Measurements from ENCODE around the gene UBE3A.

UBE3A gene

DNA sequence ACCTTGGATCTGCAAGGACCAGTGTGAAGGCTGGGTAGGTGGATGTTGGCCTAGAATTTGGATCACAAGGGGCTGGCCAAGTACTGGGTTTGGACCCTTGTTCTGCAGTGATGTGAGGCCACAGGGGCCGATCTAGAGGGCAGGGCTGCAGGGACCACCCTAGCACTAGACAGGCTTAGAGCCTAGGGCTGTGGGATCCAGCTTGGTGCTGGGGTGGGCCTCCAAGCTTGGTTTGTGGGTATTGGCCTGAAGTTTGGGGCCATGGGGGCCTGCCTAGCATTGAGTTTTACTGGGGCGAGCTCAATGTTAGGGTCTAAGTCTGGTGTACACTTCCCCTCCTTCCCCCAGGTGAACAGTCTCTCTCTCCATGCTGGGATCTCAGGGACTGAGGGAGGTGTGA, 36.5 kb downstream of the UBE3A start:
- DNase-seq = no peak

DNA sequence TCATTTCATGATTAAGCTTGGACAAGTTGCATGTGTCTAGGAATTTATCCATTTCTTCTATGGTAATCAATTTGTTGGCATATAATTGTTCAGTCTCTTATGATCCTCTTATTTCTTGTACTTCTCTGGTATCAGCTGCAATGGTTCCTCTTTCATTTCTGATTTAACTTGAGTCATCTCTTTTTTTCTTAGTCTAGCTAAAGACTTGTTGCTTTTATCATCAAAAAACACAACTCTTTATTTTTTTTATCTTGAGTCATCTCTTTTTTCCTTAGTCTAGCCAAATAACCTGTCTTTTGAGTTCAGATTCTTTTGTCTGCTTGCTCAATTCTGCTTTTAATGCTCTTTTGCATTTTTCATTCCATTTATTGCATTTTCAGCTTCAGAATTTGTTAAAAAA, 37.3 kb downstream of the UBE3A start:
- DNase-seq = no peak

DNA sequence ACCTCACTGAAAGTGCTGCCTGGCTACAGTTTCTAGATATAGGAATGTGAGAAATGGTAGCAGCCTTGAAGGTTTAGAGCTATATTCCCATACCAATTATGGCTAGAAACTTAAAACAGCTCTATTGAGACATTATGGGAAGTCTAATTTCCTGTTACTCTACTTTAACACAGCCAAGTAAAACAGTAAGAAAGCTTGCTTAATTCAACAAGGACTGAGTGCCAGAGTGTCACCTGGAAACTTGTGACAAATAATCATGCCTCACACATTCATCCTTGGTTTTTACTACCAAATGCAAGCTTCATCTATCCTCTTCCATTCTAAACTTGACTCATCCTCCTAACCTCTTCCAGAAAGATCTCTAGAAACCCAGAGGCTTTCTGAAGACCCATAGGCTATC, 41.7 kb downstream of the UBE3A start:
- no peak for DNase-seq

DNA sequence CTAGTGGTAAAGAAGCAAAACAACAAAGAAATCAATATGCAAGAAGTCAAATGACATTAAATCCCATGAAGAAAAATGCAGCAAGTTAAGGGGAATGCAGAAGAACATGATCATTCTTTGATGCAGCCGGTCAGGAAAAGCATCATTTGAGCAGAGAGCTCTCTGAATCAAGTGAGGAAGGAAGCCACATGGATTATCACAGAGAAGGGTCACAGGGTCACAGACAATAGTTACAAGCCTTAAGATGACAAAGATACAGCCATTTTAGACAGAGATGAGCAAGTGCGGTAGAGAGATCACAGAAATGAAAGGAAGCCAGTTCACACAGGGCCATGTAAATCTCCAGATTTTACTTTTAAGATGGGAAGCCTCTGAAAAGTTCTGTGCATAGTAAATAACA, 43.9 kb downstream of the UBE3A start:
- DNase-seq = no peak

DNA sequence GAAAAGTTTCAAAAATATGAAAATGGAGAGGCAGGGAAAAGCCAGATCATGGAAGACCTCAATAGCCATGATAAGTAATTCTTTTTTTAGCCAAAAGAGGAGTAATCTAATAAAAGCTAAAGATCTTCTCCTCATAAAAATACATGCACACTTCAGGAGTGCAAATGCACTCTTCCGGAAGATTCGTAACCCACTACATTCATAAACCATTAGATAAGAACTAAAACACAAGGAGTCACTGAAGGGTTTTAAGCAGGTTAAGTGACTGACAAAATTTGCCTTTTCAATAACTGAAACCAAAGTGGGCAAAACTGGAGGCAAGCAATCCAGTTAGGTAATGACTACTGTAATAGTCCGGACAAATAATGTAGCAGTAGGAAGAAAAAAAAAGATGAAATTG, 46.0 kb downstream of the UBE3A start:
- no peak for DNase-seq

DNA sequence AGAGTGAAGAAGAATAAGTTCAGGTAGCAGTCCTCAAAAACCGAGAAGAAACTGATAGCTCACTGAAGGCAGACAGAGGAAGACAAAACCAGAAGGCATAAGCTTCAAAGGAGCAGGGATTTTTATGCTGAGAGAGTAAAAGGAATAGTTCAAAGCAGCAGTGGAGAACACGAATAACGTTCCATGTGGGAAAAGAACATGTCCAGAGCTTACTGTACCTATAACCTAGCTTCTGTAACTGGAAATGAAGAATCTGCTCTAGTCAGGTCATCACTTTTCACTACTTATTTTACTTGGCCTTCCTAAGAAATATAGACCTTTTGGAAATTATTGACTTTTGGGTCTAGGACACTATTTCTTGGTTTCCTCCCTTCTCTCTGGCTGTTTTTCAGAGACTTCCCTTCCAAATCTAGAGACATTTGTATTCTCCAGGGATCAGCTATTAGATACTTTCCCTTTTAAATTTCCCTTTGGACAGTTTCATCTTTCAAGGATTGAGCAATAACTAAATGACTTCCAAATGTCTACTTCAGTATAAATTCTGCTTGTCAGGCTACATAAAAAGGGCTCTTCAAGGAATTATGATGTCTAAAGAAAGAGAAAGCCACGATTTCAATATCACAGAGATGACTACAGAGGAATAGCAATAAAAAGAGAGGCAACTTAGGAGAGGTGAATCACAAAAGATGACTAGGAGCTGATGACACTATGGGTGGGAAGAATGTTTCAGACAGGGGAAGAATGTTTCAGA, 46.7 kb downstream of the UBE3A start:
- no peak for DNase-seq

DNA sequence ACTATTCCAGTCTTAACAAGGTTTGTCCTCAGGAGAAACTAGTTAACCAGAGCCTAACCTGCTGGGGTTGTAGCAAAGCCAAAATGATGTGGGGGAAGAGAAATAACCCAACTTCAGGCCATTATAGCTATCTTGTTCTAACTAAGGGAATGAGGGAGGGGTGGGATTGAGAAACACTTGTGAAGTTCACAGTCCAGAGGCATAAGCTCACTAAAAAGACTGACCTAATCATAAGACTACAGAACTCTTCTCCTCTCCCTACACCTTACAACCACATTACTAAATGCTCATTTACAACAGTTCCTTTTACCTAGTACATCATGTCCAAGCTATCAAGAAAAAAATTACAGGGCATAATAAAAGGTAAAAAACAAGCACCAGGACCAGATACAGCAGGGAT, 52.8 kb downstream of the UBE3A start:
- no peak for DNase-seq

DNA sequence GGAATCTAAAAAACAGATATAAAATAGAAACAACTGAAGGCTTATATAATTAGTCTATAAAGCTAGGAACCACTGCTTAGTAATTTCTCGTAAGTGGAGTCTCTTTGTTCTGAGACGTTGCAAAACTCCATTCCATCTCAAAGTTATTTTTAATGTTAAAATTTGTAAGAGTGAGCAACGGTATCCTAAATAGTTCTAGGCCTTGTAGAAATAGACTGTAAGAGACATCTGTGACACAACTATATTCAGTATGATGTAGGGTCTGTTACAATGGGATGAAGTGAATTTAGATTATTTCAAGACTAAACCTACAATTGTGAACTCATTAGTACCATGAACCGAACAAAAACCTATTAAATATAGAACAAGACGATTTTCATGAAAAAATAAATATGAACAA, 57.2 kb downstream of the UBE3A start:
- DNase-seq = no peak

DNA sequence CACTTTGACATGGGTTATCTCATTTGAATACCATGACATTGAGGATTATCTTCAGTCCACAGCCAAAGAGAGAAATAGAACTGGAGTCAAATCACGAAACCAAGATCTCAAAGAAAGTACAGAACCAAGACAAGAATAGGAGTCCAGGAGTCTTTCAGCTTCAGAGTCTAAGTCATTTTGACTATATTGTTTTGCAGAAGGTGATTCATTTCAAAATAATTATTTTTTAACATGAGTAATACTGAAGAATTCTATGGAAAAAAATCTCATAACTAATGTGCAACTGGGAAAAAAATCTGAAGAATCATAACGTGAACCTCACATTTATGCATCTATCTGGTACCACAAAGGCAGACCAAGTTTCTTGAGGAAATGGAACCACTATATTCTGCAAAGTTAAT, 60.3 kb downstream of the UBE3A start:
- no peak for DNase-seq

DNA sequence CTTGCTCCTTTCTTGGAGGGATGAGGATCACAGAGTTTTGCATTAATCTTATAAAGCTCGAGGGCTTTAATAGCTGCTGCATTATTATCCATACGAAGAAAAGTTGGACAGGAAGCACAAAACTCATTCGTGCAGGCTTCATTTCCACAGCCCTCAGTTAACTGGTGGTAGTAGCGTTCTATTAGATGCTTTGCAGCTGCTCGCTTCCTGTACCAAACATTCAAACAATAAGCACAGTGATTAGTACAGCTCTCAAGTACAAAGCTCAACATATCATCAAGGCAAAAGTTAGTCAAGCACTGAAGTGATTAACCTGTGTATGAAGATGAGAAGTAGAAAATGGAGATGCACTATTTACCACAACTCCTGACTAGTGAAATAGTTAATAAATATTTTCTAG, 63.3 kb downstream of the UBE3A start:
- no peak for DNase-seq

DNA sequence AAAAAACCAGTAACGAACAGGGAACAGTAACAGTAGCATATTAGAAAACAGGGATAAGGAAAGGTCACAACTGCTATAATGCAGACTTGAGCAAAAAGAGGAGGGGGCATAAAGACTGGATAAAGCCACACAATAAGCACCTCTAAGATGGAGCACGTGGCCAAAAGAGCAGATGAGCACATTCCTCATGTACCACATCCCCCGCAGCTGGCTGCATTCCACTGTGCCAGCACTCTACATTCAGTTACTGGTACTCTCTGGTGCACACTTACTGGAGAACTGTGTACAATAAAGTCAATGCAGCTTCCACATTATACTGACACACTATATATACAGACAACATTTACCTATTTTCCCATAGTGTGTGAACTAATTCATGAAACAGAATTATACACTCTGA, 64.7 kb downstream of the UBE3A start:
- no peak for DNase-seq

DNA sequence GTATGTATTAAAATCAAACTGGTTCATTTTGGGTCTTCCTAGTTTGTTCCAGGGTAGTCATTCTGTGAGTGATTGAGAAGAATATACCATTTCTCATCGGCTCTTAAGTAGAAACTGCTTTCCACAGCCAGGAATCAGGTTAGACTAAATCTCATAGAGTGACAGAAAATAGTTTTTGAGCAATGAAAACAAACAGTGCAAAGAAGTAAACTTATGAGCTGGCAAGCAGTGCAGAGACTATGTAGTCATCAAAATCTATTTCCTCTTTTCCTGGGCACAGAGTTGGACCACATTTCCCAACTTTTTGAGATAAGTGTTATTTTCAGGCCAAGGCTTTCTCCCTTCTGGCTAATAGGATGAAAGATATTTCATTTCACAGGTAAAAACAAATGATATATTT, 66.5 kb downstream of the UBE3A start:
- no peak for DNase-seq

DNA sequence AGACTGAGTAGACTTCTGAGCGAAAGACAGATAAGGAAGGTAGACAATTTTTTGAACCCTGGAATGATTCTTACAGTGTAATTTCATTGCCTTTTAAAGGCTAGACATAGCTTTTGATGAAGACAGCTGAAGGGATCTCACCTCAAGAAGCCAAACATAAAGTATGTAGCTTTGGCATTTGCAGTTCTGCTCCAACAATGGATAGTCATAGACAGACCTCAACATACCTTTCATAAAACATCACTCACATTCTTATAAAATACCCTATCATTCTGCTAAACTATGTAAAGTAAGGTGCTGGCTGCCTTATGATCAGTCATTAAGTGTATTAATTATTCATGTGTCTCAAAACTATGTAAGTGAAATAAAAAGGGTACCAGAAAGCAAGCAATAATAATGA, 70.0 kb downstream of the UBE3A start:
- DNase-seq = no peak

DNA sequence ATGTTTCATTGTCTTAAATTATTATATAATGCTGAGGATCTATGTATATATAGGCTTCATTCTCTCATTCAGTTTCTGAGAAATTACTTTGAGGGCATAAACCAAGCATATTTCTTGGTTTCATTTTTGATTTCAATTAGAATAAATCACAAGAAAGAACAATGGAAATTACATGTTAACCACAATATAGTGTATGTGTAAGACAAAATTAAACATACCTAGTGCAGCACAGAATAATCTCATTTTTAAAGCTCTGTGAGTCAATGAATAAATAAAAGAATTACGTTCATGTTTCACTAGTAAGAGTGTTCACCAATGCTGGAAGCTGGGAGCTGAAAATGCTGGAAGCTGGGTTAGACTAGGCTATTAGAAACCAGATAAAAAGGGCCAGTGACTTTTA, 72.8 kb downstream of the UBE3A start:
- DNase-seq = no peak

DNA sequence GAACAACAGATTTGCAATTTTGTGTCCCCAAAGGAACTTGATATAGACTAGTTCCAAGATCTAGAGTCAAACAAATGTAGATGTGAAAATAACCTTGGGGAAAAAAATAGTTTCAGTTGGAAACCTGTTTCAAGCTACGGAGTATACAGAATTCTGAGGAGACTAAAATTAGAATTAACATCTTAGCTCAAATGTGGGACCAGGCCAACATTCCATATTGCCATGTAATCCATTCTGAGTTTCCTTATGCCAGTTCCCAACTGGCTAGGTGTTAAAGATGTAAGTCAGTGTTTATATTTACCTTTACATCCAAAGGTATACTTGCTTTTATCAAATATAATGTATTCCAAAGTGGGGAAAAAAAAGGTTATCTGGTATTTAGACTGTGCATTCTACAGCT, 76.3 kb downstream of the UBE3A start:
- no peak for DNase-seq

DNA sequence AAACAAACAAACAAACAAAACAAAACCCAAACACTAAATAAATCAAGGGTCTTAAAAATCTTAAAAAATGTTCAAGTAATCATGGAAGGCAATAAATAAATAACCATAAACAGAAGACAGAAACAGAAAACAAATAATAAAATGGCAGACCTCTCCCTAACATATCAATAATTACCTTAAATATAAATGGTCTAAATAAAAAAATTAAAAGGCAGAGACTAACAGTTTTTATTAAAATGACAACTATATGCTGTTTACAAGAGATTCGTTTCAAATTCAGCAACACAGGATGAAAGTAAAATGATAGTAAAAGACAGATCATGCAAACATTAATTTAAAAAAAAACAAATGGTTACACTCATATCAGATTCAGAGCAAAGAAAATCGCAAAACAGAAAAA, 91.1 kb downstream of the UBE3A start:
- DNase-seq = no peak

DNA sequence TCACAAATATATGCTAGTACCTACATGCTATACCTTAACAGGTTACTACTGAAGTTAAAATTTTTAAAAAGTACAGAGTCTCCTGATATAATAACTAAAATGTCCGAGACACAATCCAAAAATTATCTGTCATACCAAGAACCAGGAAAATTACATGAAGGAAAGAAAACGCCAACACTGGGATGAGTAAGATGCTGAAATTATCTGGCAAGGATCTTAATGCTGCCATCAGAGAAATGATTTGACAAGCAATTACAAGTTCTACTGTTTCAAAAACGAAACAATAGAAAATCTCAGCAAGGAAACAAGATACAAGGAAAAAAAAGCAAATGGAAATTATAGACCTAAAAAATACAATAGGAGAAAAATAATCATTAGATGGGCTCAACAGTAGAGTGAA, 92.5 kb downstream of the UBE3A start:
- DNase-seq = no peak

DNA sequence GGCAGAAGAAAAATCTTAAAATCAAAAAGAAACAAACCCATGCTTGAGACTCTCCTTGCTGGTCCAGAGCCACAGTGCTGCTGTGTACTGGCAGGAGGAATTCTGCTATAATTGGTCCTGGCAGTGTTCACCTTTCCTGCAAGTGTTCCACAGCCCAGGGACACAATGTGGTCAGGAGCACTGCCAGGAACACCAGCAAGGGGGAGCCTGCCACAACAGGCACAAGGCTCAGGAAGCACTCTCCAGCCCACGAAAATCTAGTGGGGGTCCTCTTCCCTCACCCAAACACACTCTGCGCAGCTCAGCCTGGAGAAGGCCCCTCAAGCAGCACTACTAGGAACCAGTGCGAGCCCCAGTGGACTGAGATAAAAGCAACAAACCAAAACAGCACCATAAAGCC, 92.9 kb downstream of the UBE3A start:
- DNase-seq = peak; percentile 10 to 54

DNA sequence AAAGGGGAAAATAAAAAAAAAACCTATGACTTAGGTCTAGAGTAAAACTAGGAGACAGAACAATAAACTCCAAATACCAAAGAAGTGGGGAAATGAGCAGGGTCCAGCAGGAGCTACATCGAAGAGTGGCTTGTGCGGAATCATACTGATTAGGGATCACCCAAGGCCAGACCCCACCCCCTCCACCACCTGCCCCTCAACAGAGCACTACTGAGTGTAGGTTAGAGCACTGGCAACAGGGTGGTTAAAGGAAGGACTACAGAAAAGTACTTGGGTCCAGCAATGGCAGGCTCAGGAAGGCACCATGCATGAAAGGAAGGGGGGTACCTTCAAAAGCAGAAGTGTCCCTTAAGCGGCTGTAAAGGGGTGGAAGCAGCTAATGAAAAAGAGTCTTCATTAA, 96.2 kb downstream of the UBE3A start:
- no peak for DNase-seq

DNA sequence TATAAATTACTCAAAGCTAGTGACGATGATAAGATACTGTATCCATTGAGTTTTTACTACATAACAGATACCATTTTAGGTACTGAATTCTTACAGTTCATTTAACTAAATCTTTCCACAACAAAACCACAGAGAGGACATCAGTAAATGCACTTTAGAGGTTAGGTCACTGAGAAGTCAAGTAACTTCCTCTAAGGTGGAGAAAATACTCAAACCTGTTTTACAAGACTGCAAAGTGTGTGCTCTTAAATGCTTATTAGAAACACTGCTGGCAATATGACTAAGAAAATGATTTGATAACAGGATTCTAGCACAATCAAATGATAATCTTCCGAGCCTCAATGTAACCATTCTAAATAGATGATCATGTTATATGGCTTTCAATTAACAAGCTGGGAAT, 99.4 kb downstream of the UBE3A start:
- no peak for DNase-seq

DNA sequence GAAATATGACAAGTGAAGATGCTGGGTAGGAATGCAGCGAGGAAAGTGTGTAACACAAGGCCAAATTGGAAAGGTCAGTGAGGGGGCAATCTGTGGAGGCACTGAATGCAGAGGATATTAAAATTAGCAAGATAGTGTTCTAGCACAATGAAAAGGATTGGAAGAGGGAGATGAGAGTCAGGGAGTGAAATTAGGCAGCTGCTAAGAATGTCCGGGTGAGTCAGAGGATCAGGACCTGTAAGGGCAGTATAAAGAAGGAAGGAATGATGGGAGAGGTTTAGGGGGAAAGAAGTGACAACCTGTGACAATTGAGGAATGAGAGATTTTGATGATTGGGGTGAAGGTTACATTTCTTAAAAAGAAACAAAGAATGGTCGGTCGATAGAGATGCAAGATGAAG, 103.5 kb downstream of the UBE3A start:
- no peak for DNase-seq

DNA sequence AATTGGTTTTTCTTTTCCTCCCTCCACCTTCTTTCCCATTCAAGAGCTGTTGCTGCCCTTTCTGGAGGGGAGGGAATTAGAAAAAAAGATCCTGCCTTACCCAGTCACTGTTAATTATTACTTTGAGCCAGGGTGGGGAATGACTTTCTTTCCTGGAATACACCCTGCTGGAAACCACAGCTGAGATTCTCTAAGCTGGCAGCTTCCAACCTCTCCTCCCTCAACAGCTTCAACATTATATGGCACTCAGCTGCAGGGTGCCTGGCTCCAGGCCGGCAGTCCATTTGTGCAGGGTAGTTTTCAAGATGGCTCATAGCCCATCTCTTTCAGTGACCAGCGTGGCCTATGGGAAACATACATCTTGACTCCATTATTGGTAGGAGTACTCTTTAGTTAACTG, 105.8 kb downstream of the UBE3A start:
- no peak for DNase-seq

DNA sequence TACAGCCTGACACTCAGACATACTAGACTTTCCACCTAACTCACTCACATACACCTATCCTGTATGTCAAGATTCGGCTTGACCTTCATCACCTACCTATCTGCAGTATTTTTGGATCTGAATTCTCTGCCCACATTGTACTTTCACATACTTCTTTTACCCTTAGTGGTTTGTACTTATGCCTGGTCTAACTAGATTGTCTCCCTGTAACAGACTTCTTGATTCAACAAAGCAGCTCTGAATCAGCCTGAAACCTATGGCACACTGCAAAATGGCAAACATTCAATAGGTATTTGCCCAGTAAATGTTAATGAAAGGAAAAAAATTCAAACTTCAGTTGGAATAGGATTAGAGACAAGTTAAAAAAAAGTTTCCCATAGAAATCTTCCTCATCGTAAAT, 106.5 kb downstream of the UBE3A start:
- no peak for DNase-seq

DNA sequence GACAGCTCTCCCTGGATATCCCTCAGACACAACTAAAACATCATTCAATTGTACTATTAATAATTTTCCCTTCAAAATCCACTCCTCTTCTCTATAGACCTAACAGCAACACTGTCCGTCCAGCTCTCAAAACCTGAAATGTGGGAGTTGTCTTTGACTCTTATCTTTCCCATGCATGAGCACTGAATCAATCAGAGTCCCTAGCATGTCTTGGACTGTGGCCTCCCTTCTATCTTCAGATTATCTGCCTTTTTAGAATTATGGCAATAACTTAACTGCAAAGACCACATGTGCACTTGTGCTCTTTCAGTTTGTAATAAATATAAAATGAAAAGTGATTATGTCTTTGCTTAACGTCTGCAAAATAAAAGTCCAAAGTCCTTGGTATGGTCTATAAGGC, 107.0 kb downstream of the UBE3A start:
- DNase-seq = no peak

DNA sequence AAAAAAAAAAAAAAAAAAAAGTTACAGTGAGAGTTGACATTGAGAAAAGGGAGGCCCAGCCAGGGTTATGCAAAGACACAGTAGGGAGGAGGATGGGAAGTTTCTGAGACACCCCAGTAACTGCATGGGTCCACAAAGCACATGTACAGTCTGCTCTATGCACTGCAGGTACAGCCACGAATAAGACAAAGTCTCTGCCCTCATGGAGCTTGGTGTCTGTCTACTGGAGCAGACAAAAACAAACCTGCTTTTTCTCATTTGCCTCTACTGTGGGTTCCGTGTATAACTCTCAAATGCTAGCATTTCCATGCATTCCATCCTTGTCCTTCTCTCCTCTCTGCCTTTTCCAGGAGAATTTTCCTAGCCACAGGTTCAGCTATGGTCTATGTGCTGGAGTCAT, 107.4 kb downstream of the UBE3A start:
- no peak for DNase-seq

DNA sequence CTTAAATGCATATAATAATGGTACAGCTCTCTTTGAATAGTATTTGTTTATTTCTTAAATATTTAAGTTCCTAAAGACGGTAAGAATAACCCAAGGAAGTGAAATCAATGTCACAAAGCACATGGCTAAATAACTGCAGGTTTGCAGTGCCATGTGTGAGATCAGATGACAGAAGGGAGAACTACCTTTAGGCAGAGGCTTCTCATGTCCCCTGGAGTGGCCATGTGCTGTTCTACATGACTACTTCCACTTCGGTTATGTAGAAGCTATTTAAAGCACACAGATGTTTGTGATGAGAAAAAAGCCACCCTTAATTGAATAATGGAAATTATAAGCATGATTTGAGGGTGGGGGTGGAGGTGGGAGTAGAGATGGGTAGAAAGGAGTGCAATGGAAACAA, 109.1 kb downstream of the UBE3A start:
- no peak for DNase-seq

Data from hippocampal formation (tissue), 2 donors.